ENCODE data around the gene EPB41L5. TPM values are rescaled to one million over a fixed set of nuclear protein-coding genes. Genes with fewer than 3 reads are reported as not detected.
"Not testable (repeated sequence)": the region's sequence is repeated elsewhere in the genome, so short reads cannot be mapped to it uniquely, and the experiment has no call there.

EPB41L5 gene
- 33.0 and 57.3 TPM in 2 replicates for total RNA-seq

DNA sequence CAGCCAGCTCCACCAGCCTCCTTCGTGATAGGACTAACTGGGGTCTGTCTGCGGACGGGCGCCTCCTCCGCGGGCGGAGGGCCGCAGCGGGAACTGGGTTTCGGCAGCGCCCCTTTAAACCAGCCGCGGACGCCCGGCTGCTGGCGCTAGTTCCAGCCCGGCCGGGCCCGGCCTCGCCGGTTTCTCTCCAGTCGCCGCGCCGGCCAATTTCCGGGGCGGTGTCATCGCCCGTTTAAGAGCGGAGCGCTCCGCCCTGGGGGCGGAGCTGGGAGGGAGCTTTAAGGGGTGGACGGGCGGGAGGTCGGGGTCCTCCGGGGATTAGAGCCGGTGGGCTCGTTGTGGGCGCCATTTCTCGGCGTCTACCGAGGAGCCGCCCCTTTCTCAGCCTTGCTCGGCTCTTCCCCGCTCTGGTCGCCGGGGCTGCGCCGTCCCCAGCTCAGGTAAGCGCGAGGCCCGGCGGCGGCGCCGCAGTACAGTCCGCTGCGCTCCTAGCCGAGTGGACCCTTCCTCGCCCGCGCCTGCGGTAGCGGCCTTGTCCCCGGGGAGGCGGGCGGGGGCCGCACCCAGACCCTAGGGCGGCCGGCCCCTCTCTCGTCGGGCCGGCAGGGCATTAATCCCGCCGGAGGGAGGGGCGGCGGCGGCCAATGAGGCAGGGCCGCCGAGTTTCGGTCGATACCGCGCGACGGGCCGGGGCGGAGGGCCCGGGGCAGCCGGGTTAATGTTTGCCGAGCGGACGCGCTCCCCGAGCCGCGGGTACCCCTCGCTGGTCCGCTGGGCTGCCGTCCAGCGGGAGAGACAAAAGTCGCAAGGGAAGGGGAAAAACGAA is at the start of gene EPB41L5:
EPB41L5 (plus strand) TSS at position 307 of the 826 bp plus-strand sequence. CDS start 6,008 bp downstream, outside the sequence.
- DNase-seq (ENCODE audit: low read depth), result peak; percentile 80

DNA sequence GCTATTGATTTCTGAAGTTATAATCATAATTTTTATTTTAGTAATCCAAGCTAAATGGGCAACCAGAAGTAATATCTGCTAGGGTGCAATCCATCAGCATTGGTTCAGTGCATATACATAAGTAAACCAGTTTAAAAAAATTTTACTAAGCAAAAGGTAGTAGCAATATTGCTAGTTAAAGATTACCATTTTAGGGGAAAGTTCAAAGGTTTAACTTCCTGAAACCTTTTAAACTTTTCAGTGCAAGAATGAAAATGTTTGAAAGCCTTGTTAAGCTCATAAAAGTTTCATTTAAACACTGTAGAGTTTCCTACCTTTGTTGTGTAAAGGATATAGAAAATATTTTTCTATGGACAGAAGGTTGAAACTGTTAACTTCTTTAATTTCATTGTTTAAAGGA is 31.0 kb upstream of the EPB41L5 start:
- DNase-seq (ENCODE audit: low read depth), result no peak

DNA sequence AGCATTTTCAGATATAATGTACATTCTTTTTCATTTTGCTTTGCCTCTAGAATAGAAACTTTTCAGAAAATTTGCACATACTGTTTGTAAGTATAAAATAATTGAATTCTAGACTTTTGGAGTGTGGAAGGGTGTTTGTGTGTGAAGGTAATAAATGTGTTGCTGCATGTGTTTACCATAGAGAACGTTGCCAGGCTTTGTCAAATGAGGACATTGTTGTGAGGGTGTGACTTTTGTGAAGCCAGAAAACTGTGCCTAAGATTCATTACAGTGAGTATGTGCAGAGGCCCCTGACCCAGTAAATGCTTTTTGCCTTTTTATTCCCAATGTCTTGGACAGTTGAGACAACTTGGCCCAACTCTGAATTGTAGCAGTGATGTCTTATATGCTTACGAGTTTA is 30.4 kb upstream of the EPB41L5 start:
- DNase-seq (ENCODE audit: low read depth), result no peak

DNA sequence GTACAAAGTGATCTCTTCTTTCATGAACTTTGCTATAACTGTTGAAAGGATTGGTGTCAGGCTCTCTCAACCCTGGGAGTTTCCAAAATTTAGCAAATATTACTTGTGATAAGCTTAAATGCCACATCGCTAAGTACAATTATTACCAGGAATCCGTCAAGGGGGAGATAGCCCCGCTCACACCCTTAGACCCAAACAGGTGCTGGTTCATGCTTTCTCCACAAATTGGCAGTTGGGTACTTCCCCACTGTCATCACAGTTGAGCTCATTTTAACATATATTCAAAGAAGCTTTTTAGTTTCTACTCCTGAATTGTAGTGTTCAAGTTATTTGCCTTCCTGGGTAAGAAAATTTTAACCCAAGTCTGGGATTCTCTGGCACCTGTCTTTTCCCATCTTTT is 29.8 kb upstream of the EPB41L5 start:
- no peak for DNase-seq (ENCODE audit: low read depth)

DNA sequence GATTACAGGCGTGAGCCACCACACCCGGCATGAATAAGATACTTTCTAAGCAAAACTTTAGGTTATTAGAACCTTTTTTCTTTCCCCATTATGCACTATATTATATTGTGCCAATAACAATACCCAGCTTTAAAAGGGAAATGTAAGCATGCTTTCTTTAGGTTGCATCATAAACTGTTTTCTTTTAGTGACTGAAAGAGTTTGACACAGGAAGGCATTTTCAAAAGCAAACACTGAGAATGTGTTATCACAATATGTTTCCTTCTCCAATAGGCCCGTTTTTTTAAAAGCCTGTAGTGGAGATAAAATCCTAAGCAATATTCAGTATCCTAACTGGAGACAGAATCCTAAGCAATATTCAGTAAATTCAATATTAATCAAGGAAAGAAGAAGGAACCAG is 16.7 kb upstream of the EPB41L5 start:
- no peak for DNase-seq (ENCODE audit: low read depth)

DNA sequence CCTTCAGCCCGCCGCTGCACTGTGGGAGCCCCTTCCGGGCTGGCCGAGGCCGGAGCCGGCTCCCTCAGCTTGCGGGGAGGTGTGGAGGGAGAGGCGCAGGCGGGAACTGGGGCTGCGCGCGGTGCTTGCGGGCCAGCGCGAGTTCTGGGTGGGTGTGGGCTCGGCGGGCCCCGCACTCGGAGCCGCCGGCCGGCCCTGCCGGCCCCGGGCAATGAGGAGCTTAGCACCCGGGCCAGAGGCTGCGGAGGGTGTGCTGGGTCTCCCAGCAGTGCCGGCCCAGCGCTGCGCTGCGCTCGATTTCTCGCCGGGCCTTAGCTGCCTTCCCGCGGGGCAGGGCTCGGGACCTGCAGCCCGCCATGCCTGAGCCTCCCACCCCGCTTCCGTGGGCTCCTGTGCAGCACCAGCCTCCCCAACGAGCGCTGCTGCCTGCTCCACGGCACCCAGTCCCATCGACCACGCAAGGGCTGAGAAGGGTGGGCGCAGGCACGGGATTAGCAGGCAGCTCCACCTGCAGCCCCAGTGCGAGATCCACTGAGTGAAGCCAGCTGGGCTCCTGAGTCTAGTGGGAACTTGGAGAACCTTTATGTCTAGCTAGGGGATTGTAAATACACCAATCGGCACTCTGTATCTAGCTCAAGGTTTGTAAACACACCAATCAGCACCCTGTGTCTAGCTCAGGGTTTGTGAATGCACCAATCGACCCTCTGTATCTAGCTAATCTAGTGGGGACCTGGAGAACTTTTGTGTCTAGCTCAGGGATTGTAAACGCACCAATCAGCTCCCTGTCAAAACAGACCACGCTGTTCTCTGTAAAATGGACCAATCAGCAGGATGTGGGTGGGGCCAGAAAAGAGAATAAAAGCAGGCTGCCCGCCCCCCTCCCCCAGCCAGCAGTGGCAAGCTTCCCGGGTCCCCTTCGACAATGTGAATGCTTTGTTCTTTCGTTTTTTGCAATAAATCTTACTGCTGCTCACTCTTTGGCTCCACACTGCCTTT is 15.7 kb upstream of the EPB41L5 start:
- not testable (repeated sequence) for DNase-seq (ENCODE audit: low read depth)

DNA sequence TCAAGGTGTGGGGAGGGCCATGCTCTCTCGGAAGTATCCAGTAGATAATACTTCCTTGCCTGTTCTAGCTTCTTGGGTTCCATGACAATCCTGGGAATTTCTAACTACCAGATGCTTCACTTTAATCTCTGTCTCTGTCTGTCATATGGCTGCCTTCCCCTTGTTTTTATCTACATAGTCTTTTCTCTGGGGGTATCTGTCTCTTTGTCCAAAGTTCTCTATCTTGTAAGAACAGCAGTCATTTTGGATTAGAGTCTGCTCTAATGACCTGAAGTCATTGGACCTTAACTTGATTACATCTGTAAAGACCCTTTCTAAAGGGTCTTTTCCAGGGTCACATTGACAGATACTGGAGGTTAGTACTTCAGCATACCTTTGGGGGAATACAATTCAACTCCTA is 11.4 kb upstream of the EPB41L5 start:
- DNase-seq (ENCODE audit: low read depth), result no peak

DNA sequence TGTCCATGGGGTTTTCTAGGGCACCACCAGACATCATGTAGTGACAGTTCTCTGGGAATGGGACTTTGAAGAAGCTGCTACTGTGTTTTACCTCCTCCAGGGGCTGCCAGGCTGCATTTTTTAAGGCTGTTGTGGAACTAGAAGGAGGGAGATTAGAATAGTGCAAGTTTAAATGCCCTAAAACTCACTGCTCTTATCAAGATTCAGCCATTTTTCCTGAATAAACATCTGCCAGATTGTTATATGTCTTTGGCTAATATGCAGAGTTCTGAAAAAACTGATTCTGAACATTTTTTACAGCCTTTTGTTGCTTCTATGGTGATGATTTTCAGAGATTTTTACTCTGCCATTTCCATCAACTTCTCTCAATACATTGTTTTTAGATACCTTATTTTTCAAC is 8.6 kb upstream of the EPB41L5 start:
- no peak for DNase-seq (ENCODE audit: low read depth)

DNA sequence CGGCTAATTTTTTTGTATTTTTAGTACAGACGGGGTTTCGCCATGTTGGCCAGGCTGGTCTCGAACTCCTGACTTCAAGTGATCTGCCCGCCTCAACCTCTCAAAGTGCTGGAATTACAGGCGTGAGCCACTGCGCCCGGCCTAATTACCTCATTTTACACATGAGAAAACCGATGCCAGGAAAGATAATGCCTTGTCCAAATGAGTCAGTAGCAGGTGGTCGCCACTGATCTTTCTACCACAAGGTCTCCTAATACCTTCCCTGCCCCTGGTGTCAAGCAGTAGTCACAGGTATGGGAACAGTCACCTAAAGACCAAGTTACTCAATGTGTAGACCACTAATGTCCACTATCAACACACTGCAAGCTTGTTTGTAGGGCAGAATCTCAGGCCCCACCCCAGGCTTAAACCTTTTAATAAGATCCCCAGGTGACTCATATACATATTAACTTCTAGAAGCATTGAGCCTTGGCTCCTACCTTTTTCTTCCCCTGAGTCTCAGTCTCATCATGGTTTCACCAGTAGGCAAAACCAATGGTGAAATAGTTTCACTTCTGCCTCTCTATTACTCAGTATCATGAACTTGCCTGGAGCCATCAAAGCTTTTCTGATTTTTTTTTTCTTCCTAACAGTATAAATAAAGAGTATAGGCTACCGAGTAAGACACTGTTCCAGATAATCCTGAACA is 6.9 kb upstream of the EPB41L5 start:
- peak; percentile 76 for DNase-seq (ENCODE audit: low read depth)

DNA sequence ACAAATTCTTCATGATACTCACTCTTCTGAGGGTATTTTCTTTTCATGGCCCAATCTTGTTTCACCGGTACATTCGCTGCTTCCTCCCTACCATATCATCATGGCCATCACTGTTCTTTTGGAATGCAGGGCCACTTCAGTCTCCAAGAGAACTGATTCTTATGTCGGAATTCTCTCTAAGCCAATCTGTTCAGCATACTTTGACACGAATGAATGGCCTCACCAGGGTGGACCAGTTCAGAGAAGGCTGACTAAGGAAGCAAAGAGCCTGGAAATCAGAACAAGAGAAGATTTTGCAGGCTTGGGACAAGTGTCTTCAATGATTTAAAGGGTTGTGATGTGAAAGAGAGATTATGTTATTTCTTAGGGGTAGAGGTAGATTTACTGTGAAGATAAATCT is 5.0 kb upstream of the EPB41L5 start:
- DNase-seq (ENCODE audit: low read depth), result no peak

DNA sequence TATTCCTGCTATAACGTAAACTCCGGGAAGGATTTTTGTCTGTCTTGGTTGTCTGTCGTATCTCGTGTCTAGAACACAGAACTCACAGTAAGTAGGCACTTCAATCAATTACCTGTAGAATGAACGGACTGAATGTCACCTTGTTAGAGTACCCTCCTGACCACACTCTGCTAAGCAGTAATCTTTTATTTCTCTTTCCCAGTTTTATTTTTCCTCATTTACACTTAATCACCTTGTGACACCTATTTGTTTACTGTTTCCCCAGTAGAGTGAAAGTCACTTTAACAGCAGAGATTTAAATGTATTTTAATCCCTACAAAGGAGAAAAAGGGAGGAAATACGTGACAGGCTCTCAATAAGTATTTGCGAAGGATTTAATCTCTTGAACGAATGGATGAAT is 514 bp upstream of the EPB41L5 start:
- DNase-seq (ENCODE audit: low read depth), result no peak

DNA sequence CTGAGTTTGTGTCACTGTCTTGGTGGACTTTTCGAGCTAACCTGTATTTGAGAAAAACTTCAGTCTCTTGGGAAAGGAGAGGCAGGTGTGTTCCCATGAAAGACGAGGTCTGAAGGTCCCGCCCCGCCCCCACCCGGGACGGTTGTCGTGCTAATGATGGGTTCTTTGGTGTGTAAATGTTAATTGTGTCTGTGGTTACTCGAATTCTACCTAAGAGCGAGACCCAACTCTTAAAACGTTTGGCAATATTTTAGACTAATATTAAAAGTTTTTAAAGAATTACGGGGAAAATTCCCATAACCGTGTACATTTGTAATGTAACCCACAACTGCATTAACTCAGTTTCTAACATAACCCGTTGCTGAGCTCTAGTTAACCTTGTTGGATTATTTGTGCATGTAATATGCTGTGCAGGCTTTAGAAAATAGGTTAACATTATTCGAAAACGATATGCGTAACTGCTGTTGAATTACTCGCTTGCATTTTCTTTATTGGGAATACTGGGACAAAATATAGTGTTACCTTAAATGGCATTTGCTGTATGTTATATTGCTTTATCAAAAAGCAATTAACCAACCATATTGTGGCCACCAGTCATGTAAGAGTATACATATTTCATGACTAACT is 833 bp downstream of the EPB41L5 start:
- peak; percentile 21 for DNase-seq (ENCODE audit: low read depth)

DNA sequence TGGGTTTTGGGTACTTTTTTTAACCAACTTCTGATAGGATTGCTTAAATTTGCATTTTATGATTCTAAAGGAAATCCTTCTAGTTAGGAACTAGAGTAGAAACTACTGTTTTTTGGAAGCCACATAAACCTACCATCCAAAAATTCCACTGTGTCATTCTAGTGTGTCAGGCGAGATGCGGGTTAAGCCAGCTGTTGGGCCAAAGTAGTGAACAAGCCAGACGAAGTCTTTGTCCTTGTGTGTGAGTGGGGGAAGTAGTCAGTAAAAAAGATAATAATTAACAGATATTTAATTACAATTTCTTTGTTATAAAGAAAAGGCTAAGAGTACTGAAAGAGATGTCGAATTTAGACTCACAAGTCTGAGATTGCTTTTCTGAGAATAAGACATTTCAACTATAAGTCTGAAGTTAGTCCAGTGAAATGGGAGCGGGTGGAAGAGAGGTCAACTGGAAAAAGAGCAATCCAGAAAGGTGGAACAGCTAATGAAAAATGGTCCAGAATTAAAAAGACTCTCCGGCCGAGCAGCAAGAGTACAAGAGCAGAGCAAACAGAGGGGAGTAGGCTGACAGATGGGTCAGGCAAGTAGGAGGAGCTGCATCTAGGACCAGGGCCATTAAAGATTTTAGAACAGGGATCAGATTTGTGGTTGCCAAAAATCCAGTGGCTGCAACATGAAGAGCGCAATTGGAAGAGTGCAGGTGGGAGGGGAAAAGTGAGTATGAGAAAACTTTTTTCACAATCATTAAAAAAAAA is 1.5 kb downstream of the EPB41L5 start:
- peak; percentile 60 for DNase-seq (ENCODE audit: low read depth)

DNA sequence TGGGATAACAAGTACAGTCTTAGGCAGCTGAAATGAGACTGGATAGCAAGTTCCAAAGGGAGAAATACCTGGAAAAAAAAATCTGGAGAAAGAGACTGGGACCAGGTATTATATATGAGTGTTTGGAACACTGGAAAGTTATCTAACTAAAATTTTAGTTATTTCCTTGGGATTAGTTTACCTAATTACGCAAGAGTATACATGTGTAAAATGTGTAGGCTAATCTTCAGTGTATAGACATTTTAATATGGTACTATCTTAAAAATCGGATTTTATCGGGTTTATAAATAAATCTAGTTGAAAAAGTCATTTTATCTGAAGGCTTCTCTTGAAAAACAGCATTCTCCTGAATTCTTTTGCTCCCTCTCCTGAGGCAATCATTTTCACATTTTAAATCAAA is 3.9 kb downstream of the EPB41L5 start:
- no peak for DNase-seq (ENCODE audit: low read depth)

DNA sequence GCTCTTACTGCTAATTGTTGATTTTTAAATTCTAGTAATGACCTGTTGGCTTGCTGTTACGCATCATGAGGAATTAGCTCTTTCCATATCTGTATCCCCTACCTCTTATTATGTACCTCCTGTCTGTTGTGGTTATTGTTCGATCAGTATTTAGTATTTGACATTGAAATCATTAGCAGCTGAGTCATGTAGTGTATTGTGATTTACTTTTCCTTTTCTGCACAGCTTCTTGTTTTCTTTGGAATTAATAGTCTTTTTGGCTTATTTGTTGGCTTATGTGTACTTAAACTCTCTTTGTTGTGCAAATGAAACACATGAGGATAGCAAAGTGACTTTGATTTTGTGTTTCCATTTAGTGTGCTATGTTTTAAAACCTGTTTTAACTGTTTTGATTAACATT is 4.3 kb downstream of the EPB41L5 start:
- peak; percentile 52 for DNase-seq (ENCODE audit: low read depth)

DNA sequence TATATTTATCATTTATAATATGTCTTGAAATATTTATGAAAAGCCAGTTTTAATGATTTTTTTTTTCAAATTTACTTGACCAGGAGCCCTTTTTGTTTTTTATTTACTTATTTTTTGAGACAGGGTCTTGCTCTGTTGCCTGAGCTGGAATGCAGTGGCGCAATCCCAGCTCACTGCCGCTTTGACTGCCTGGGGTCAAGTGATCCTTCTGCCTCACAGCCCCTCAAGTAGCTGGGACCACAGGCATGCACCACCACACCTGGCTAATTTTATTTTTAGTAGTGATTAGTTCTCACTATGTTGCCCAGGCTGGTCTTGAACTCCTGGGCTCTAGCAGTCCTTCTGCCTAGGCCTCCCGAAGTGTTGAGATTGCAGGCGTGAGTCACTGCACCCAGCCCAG is 5.7 kb downstream of the EPB41L5 start:
- peak; percentile 42 for DNase-seq (ENCODE audit: low read depth)

DNA sequence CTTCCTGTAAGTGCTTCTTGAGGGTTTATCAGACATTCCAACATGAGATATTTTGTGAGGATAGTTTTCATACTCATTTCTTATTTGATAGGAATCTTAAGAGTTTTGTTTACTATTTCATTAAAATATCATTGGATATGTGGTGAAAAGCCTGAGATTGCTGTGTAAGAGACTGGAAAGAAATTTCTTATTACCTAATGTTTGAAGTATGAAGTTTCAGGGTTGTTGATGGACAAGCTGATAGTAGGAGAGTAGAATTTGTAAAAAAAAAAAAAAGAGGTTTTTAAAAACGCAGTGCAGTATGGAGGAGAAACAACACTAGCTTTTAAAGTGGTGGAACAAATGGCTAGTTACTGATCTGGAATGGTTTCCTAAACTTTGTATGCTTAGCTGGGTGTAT is 7.7 kb downstream of the EPB41L5 start:
- DNase-seq (ENCODE audit: low read depth), result no peak

DNA sequence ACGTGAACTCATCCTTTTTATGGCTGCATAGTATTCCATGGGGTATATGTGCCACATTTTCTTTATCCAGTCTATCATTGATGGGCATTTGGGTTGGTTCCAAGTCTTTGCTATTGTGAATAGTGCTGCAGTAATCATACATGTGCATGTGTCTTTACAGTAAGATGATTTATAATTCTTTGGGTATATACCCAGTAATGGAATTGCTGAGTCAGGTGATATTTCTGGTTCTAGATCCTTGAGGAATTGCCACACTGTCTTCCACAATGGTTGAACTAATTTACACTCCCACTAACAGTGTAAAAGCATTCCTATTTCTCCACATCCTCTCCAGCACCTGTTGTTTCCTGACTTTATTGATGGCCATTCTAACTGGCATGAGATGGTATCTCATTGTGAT is 9.6 kb downstream of the EPB41L5 start:
- DNase-seq (ENCODE audit: low read depth), result not testable (repeated sequence)

DNA sequence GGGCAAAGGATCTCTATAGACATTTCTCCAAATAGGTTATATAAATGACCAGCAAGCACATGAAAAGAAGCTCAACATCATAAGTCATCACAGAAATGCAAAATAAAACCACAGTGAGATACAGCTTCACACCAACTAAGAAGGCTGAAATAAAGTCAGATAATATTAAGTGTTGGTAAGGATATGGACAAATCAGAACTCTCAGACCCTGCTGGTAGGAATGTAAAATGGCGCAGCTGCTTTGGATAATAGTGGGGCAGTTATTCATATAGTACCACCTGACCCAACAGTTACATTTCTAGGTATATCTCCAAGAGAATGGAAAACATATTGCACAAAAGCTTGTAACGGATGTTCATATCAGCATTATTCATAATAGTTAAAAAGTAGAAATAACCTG is 14.0 kb downstream of the EPB41L5 start:
- DNase-seq (ENCODE audit: low read depth), result no peak

DNA sequence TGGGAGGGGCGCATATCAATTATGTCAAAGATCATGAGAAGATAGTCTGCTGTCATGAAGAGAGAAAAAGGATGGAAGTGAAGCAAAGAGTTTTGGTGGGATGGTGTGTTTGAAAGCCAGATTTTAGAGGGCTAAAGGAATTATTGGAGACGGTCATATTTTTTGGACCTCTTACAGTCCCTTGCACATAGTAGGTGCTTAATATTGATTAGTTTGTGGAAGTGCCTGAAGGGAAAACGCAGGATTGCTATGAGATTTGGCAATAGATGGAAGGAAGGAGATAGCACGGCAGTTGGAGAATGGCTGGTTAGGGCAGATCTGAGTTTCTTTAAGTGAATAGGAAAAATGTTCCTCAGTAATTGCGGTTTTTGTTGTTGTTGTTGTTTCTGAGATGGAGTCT is 15.9 kb downstream of the EPB41L5 start:
- DNase-seq (ENCODE audit: low read depth), result no peak
